GM23338 (cell line): ENCODE measurements around the gene FTL. TPM values are rescaled to one million over a fixed set of nuclear protein-coding genes. Genes with fewer than 3 reads are reported as not detected.

Source experiments
- ATAC-seq: fragments of 200-7000 bp; cut with Tn5 transposase; 3 replicates; pipeline ENCODE4 v1.9.1; 2020
- DNase-seq: peaks from one replicate; pipeline ENCODE4 v3.0.0-alpha.2; 2015; ENCODE audit warnings: low spot score
- H2AFZ ChIP-seq: fragments of 200-600 bp; sonication (generic); 2 replicates; pipeline ENCODE4 v1.8.0; 2016; ENCODE audit warnings: antibody characterized with exemption, mild to moderate bottlenecking, moderate library complexity
- H3F3A ChIP-seq: fragments of 200-600 bp; sonication (generic); replicated peaks from 2 replicates; pipeline ENCODE4 v1.8.0; 2017; ENCODE audit warnings: antibody characterized with exemption, mixed run types, low read depth
- H3K27ac ChIP-seq: fragments of 200-600 bp; sonication (generic); 2 replicates; pipeline ENCODE4 v1.6.1; 2016; ENCODE audit warnings: low read depth
- H3K27me3 ChIP-seq: fragments of 200-600 bp; sonication (generic); 2 replicates; pipeline ENCODE4 v1.8.0; 2016; ENCODE audit warnings: mild to moderate bottlenecking, mixed run types, moderate library complexity; ENCODE audit not compliant: insufficient read depth
- H3K36me3 ChIP-seq: fragments of 200-600 bp; sonication (generic); 2 replicates; pipeline ENCODE4 v1.8.0; 2016; ENCODE audit warnings: mild to moderate bottlenecking; ENCODE audit not compliant: insufficient read depth
- H3K4me1 ChIP-seq: fragments of 200-600 bp; sonication (generic); 2 replicates; pipeline ENCODE4 v1.8.0; 2016; ENCODE audit warnings: mild to moderate bottlenecking, moderate library complexity; ENCODE audit not compliant: insufficient read depth
- H3K4me2 ChIP-seq: fragments of 200-600 bp; sonication (generic); 2 replicates; pipeline ENCODE4 v1.7.1; 2017; ENCODE audit warnings: mixed run types
- H3K4me3 ChIP-seq: fragments of 200-600 bp; sonication (generic); 2 replicates; pipeline ENCODE4 v1.6.1; 2016; ENCODE audit warnings: mixed run types
- H3K79me2 ChIP-seq: fragments of 200-600 bp; sonication (generic); replicated peaks from 2 replicates; pipeline ENCODE4 v1.8.0; 2017; ENCODE audit warnings: mild to moderate bottlenecking; ENCODE audit not compliant: insufficient read depth
- H3K9me2 ChIP-seq: fragments of 200-600 bp; sonication (generic); 2 replicates; pipeline ENCODE4 v1.8.0; 2017; ENCODE audit not compliant: insufficient read depth
- H4K20me1 ChIP-seq: fragments of 200-600 bp; sonication (generic); replicated peaks from 2 replicates; pipeline ENCODE4 v1.8.0; 2017; ENCODE audit warnings: mild to moderate bottlenecking; ENCODE audit not compliant: insufficient read depth
- H3K27ac Mint-ChIP-seq: 2 replicates; pipeline ENCODE4 v1.8.0; 2020; ENCODE audit warnings: inconsistent platforms, mild to moderate bottlenecking, moderate library complexity, mixed read lengths
- H3K27me3 Mint-ChIP-seq: 3 replicates; pipeline ENCODE4 v1.8.0; 2022; ENCODE audit warnings: low read depth, mild to moderate bottlenecking, moderate library complexity, mixed read lengths, inconsistent platforms; ENCODE audit not compliant: insufficient read depth, poor library complexity
- H3K36me3 Mint-ChIP-seq: 3 replicates; pipeline ENCODE4 v1.8.0; 2021; ENCODE audit warnings: low read depth, mild to moderate bottlenecking, inconsistent platforms, moderate library complexity, mixed read lengths
- H3K4me1 Mint-ChIP-seq: 3 replicates; pipeline ENCODE4 v1.8.0; 2020; ENCODE audit warnings: mild to moderate bottlenecking, inconsistent platforms, mixed read lengths
- H3K4me3 Mint-ChIP-seq: 3 replicates; pipeline ENCODE4 v1.8.0; 2021; ENCODE audit warnings: moderate library complexity, mild to moderate bottlenecking, inconsistent platforms, mixed read lengths
- H3K9me3 Mint-ChIP-seq: 3 replicates; pipeline ENCODE4 v1.8.0; 2020; ENCODE audit warnings: moderate library complexity, mild to moderate bottlenecking, inconsistent platforms, mixed read lengths
- CREB1 ChIP-seq: fragments of 250-450 bp; sonication (Bioruptor Pico); IDR thresholded peaks from 2 replicates; pipeline ENCODE4 v1.5.0; 2020; ENCODE audit warnings: low read depth, mild to moderate bottlenecking, moderate library complexity
- CTCF ChIP-seq, 2 experiments: fragments of 200-600 bp in 1 of 2; sonication (generic) in 1 of 2; conservative IDR thresholded peaks; 2 replicates each; pipeline versions ENCODE4 v1.5.1 to v1.6.1; 2016 to 2017; ENCODE audit warnings: antibody characterized with exemption in 2 of 2, low read depth in 2 of 2, mild to moderate bottlenecking in 2 of 2, moderate library complexity in 1 of 2
- ETS1 ChIP-seq: IDR thresholded peaks from 2 replicates; pipeline ENCODE4 v1.6.1; 2016; ENCODE audit warnings: antibody characterized with exemption
- EZH2 ChIP-seq: fragments of 200-600 bp; sonication (generic); IDR thresholded peaks from one replicate; pipeline ENCODE4 v1.8.0; 2017; ENCODE audit warnings: antibody characterized with exemption, mild to moderate bottlenecking, low read depth; ENCODE audit not compliant: unreplicated experiment
- EZH2phosphoT487 ChIP-seq: fragments of 200-600 bp; sonication (generic); IDR thresholded peaks from one replicate; pipeline ENCODE4 v1.8.1; 2018; ENCODE audit warnings: antibody characterized with exemption; ENCODE audit not compliant: unreplicated experiment
- JUNB ChIP-seq: IDR thresholded peaks from one replicate; pipeline ENCODE4 v1.6.1; 2016; ENCODE audit warnings: antibody characterized with exemption; ENCODE audit not compliant: unreplicated experiment
- NANOG ChIP-seq: IDR thresholded peaks from 2 replicates; pipeline ENCODE4 v1.6.1; 2016; ENCODE audit warnings: antibody characterized with exemption, borderline replicate concordance
- POLR2AphosphoS5 ChIP-seq: IDR thresholded peaks from 2 replicates; pipeline ENCODE4 v1.6.1; 2016; ENCODE audit warnings: antibody characterized with exemption, low read depth
- STAT1 ChIP-seq: IDR thresholded peaks from one replicate; pipeline ENCODE4 v1.6.1; 2016; ENCODE audit warnings: antibody characterized with exemption; ENCODE audit not compliant: unreplicated experiment
- ZNF114 ChIP-seq: fragments of 250-450 bp; sonication (Bioruptor Pico); IDR thresholded peaks from 2 replicates; pipeline ENCODE4 v1.5.0; 2020; ENCODE audit warnings: mild to moderate bottlenecking, moderate library complexity
- ZNF331 ChIP-seq: fragments of 250-450 bp; sonication (Bioruptor Pico); IDR thresholded peaks from 2 replicates; pipeline ENCODE4 v1.5.0; 2020; ENCODE audit warnings: low read depth, mild to moderate bottlenecking, moderate library complexity
- ZNF462 ChIP-seq: fragments of 250-450 bp; sonication (Bioruptor Pico); IDR thresholded peaks from 2 replicates; pipeline ENCODE4 v1.5.0; 2020; ENCODE audit warnings: mild to moderate bottlenecking, moderate library complexity
- polyA plus RNA-seq: library from polyadenylated mRNA; unstranded; fragments of >200 nt; fragmentation: Nextera tagmentation; extraction: Ambion mirVana; gene quantifications from 2 replicates; pipeline ENCODE4 v1.2.1, GENCODE V29; 2016
- total RNA-seq: library from RNA; depleted of rRNA; stranded (reverse); fragments of >200 nt; shearing (Covaris generic); gene quantifications from 2 replicates; pipeline ENCODE4 v1.2.3, GENCODE V29; 2014
- TF ChIP-seq, protein P1 (sequence below): IDR thresholded peaks from one replicate; pipeline ENCODE4 v1.6.1; 2018; ENCODE audit warnings: antibody characterized with exemption; ENCODE audit not compliant: unreplicated experiment

The FTL gene
- total and polyA plus RNA-seq, 2 experiments from 2014 or later, result 2,064 to 5,436 TPM

DNA sequence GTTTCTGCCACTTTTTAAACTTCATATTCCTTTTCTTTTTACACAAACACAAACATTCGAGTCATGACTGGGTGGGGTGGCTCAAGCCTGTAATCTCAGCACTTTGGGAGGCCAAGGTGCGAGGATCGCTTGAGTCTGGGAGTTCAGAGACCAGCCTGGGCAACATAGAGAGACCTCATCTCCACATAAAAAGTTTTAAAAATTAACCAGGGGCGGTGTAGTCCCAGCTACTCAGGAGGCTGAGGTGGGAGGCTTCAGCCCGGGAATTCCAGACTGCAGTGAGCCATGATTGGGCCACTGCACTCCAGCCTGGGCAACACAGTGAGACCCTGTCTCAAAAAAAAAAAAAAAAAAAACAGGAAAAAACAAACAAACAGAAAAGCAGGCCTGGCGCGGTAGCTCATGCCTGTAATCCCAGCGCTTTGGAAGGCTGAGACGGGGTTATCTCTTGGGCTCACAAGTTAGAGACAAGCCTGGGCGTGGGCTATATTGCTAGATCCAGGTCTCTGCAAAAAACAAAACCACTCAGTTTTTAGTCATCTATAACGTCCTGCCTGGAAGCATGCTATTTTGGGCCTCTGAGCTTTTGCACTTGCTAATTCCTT lies 11.0 kb upstream of the FTL start:
- Histone ChIP-seq H3K4me1 (peaks cover 12% of the 10 kb centered on the region; the same call in 1 of the 2 replicates), H3K4me3 (peak overlapping the region; percentile 88), H3F3A (peaks cover 20% of the 10 kb centered on the region), H3K27me3 (no peaks in the 10 kb centered on the region), H2AFZ (peak overlapping the region; percentile 74), H4K20me1 (peaks cover 13% of the 10 kb centered on the region), H3K79me2 (peaks cover 29% of the 10 kb centered on the region), H3K9me2 (no peaks in the 10 kb centered on the region), H3K4me2 (peak overlapping the region; percentile 99), H3K27ac (0 out of 2 replicates have a peak overlapping the region, but pooled peaks have one; percentile 15), H3K36me3 (peaks cover 10% of the 10 kb centered on the region)
- Mint-ChIP-seq H3K9me3 (no peaks in the 10 kb centered on the region), H3K4me3 (peak overlapping the region; percentile 77), H3K27ac (peak overlapping the region; percentile 94), H3K36me3 (peaks cover 36% of the 10 kb centered on the region), H3K27me3 (peaks cover 18% of the 10 kb centered on the region), H3K4me1 (peaks cover 16% of the 10 kb centered on the region)
- DNase-seq, result no peak
- ATAC-seq, result no peak; the same call in 2 of the 3 replicates
- TF ChIP-seq JUNB (no peak), CTCF (conservative IDR thresholded peaks at IDR 0.05; ENCODE audit: low read depth in 2 of 2) (no peak), POLR2AphosphoS5 (no peak), ZNF331 (CRISPR knock-in tag) (no peak), ETS1 (no peak), ZNF114 (CRISPR knock-in tag) (no peak), CREB1 (no peak), EZH2 (no peak), STAT1 (no peak), NANOG (no peak), EZH2phosphoT487 (no peak), ZNF462 (CRISPR knock-in tag) (no peak)
- TF ChIP-seq, protein P1, sequence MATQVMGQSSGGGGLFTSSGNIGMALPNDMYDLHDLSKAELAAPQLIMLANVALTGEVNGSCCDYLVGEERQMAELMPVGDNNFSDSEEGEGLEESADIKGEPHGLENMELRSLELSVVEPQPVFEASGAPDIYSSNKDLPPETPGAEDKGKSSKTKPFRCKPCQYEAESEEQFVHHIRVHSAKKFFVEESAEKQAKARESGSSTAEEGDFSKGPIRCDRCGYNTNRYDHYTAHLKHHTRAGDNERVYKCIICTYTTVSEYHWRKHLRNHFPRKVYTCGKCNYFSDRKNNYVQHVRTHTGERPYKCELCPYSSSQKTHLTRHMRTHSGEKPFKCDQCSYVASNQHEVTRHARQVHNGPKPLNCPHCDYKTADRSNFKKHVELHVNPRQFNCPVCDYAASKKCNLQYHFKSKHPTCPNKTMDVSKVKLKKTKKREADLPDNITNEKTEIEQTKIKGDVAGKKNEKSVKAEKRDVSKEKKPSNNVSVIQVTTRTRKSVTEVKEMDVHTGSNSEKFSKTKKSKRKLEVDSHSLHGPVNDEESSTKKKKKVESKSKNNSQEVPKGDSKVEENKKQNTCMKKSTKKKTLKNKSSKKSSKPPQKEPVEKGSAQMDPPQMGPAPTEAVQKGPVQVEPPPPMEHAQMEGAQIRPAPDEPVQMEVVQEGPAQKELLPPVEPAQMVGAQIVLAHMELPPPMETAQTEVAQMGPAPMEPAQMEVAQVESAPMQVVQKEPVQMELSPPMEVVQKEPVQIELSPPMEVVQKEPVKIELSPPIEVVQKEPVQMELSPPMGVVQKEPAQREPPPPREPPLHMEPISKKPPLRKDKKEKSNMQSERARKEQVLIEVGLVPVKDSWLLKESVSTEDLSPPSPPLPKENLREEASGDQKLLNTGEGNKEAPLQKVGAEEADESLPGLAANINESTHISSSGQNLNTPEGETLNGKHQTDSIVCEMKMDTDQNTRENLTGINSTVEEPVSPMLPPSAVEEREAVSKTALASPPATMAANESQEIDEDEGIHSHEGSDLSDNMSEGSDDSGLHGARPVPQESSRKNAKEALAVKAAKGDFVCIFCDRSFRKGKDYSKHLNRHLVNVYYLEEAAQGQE, result no peak
